Activated CD4-positive, CD25-positive, alpha-beta regulatory T cell treated with anti-CD3 and anti-CD28 coated beads, Interleukin-2, amount 50 U/mL, for 24 hours (primary cell): Measurements from ENCODE around the gene CYP2J2.
"Not testable (repeated sequence)": the region's sequence is repeated elsewhere in the genome, so short reads cannot be mapped to it uniquely, and the experiment has no call there.

Experiments
- ATAC-seq, 2 donors: fragments of 150-1000 bp; cut with Tn5 transposase; one replicate each; pipeline ENCODE4 v1.10.0; 2021; ENCODE audit warnings: mild to moderate bottlenecking in 1 of 2, moderate library complexity in 1 of 2

Gene CYP2J2

GRCh38 chr1:59926381-59927123, at the start of gene CYP2J2:
CYP2J2 (minus strand) TSS chr1:59926773; CDS start chr1:59926746, 27 bp downstream.
- ATAC-seq: peak; percentile 65 to 70

- no peak for ATAC-seq
Measured at GRCh38 chr1:59973719-59974118, 47.1 kb upstream of the CYP2J2 start.

DNA sequence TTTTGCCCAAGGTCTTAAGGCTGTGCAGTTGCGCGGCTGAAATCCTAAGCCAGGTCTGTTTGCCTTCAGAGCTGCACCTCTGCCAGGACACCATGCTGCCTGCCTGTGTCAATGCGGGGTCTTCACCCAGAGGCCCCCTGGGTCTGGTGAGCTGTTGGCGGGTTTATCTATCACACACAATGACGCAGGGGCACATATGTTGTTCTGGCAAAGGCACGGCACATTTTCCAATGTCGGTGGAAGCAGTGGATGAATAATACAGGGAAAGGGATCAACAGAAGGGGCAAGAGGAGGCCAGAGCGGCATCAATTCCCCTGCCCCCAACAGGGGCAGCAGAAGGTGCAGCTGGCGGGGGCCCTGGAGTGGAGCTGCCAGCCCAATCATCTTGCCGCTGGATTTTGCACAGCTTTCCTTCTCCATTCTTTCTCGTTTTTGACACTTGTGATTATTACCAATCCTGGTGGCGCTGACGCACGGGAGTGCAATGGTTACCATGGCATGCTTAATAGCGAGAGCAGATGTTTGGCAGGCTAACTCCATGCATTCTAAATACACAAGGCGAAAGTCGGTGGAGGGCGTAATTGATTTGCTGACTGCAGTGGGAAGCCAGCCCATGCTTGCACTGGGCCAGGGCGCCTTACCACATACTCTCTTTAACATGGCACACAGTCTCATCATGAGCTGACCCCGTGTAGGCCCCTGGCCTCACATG, 45.8 kb upstream of the CYP2J2 start:
- ATAC-seq: no peak

DNA sequence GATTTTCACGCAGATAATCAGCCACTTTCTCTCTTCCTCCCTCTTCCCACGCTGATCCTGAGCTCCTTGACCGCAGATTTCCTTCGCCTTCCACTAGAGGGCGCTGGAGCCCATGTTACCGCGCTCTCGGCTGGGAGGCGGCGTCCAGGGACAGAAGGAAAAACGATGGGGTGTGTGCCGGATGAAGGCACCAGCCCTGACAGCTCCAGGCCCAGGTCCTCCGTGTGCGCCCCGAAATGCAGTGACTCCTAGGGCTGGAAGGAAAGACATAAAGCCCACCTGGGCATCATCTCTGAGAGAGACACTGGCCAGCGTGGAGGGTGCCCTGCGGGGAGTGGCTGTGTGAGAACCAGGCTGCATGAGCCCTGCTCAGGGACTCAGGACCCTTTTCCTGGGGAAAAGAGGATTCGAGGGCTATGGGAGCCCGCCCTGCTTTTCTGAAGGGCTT, 44.9 kb upstream of the CYP2J2 start:
- ATAC-seq: peak in 1 of 2 donors; percentile 13

- ATAC-seq: not testable (repeated sequence)
Measured at GRCh38 chr1:59969542-59970175, 43.1 kb upstream of the CYP2J2 start.

DNA sequence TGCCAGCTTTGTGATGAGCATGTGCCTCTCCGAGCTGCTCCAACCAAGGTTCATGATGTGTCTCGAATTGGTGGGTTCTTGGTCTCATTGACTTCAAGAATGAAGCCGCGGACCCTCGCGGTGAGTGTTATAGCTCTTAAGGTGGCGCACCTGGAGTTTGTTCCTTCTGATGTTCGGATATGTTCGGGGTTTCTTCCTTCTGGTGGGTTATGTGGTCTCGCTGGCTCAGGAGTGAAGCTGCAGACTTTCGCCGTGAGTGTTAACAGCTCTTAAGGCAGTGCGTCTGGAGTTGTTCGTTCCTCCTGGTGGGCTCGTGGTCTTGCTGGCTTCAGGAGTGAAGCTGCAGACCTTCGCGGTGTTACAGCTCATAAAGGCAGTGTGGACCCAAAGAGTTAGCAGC, 42.2 kb upstream of the CYP2J2 start:
- not testable (repeated sequence) for ATAC-seq

- ATAC-seq: no peak
Measured at GRCh38 chr1:59967780-59968179, 41.2 kb upstream of the CYP2J2 start.

- ATAC-seq: no peak
Measured at GRCh38 chr1:59967141-59967697, 40.6 kb upstream of the CYP2J2 start.

DNA sequence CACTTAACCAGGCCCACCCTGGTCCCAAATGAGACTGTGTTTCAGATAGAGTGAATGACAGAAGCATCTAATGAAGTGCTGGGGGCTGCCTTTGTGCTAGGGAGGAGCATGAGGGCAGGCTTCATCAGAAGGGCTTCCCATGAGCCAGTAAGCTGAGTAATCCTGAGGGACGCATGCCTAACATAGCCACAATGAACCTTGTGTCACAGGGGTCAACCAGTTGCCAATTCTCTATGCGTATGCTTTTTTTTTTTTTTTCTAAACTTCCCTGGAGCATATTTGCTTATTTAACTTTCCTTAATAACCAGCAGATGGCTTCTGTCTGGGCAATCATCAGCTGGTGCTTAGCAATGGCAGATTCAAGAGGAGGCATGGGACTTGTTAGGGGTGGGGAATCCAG, 25.5 kb upstream of the CYP2J2 start:
- no peak for ATAC-seq

DNA sequence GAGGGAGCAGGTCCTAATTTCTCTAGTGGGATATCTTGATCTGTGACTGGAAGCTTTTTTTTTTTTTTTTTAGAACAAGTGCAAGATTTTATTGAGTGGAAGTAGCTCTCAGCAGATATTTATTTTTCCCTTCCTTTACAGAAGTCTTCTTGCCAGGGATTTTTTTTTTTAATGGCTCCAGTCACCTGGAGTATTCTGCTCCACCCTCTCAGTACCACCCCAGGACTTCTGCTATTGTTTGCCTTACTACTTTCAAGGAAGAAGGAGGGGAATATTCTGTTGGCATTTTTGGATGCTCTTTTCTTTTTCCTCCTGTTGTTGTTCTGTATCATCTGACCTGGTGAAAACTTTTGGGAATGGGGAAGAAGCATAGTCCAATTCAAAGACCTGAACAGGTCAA, 23.1 kb upstream of the CYP2J2 start:
- ATAC-seq: no peak

GRCh38 chr1:59948990-59949389, 22.4 kb upstream of the CYP2J2 start:
- ATAC-seq: no peak

- peak in 1 of 2 donors; percentile 55 for ATAC-seq
Measured at GRCh38 chr1:59947047-59947938, 20.7 kb upstream of the CYP2J2 start.

GRCh38 chr1:59945790-59946189, 19.2 kb upstream of the CYP2J2 start:
- ATAC-seq: no peak

DNA sequence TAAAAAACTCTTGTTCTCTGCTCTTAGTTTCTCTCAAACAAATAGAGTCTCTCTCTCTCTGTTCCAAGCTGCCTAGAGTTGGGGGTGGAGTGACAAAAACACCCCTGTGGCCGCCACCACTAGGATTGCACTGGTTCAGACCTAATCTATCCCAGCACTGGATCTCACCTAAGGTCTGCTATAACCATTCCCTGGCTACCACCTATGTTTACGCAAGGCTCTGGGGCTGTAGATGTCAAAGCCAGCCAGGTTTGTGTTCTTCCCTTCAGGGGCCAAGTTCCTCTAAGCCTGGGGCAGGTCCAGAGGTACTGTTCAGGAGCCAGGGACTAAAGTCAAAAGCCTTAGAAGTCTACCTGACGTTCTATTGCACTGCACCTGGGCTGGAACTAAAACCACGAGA, 12.8 kb upstream of the CYP2J2 start:
- no peak for ATAC-seq

- ATAC-seq: no peak
Measured at GRCh38 chr1:59937636-59938210, 11.2 kb upstream of the CYP2J2 start.

DNA sequence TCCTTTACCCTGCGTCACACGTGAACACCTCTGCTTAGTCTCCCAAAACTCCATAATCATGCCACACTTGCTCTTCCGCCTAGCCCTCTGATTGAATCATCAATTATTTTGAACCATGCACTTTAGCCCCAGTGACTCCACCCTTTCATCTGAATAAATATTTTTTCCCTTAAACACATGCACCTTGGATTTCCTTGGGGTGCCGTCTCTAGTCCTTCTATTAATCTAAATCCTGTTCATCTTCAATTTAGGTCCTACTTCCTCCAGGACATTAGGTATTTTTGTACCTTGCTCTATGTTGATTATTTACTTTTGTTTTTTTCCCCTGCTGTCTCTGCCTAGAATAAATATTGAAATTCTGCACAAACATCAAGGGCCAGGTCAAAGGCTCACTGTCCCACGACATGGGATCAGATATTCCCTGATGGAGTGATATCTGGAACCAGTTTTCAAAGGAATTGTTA, 9.8 kb upstream of the CYP2J2 start:
- no peak for ATAC-seq

DNA sequence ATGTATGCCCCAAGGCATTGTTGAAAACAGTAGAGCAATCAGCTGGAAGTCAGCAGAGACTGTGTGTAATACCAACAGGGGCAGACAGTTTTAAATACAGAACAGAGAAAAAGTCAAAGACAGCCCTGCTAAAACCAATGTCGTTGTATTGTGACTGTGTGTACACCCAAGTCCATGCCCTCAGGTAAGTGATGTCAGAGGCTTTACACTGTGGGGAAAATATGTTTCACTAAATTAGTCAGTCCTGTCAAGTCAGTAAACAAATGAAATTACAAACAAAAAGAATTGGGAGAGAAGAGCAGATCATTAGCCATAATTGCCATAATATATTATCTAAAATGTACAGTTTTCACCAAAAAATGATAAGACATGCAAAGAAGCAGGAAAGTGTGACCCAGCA, 2.4 kb upstream of the CYP2J2 start:
- ATAC-seq: no peak

- ATAC-seq: no peak
Measured at GRCh38 chr1:59927213-59927612, 640 bp upstream of the CYP2J2 start.

- no peak for ATAC-seq
Measured at GRCh38 chr1:59924653-59925052, 1.9 kb downstream of the CYP2J2 start.

DNA sequence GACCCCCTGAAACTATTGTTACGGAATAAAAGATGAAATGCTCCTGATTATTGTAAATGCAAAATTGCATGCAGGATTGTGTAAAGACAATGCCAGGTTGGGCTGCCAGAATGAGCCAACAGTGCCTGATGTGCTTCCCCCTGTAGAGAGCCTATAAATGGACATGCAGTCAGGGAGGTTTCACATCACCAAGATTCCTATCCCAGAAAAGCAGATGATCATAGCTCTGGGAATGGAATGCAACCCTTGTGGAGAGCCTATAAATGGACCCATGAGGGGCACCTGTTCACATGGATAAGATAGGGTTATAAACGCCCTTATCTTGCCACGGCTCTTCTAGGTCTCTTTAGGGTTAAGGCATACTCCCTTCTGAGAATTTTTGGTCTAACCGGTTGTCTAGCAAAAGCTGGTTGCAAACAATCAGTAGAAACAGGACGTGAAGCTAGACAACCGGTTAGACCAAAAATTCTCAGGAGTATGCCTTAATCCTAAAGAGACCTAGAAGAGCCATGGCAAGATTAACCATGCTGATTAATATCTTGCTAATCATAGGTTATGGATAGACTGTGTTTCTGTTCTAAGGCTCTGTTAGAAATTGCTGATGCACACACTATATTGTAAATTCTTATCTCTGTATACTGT, 5.2 kb downstream of the CYP2J2 start:
- ATAC-seq: not testable (repeated sequence)

DNA sequence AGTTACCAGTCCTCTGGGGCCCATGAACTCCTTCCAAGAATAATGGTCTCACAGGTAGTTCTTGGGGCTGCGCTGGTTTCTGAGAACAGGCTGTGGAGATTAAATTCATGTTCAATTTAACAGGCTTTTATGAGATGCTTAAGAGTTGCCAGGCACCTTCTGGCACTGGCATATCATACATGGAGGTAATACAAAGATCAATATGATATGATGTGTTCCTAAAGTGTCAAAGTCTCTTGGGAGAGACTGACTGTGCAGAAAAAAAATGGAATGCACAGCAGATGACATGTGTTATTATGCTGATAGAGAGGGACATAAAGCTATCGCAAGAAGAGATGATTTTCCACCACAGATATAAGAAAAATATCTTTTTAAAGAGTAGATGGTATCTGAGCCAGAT, 6.8 kb downstream of the CYP2J2 start:
- ATAC-seq: no peak
